Stimulated activated CD4-positive, alpha-beta T cell treated with anti-CD3 and anti-CD28 coated beads, Interleukin-1b, Interleukin-23, amount 100 ng/mL, for 1 hour (primary cell): Measurements from ENCODE around the gene ST6GALNAC1.

Experiments used
- DNase-seq, 2 donors: peaks; one replicate each; pipeline ENCODE4 v3.0.0-alpha.2; 2020; ENCODE audit warnings: low read depth in 2 of 2

Gene ST6GALNAC1

DNA sequence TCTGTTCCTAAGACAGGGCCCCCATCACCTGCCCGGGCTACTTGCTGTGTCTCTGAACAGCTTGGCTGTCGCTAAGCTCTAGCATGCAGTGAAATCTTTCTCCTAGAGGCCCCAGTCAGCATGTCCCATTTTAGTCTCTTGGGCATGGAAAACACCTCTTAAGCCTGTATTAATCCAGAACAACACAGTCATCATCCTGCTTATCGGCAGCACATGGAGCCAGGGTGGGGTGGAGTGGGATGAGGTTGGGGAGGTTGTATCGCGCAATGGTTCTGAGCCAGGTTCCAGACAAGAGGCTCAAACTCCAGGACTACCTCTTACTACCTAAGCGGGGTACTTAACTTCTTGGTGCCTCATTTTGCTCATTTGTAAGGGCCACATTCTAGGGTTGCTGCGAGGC is 65.7 kb downstream of the ST6GALNAC1 start:
- DNase-seq = no peak

DNA sequence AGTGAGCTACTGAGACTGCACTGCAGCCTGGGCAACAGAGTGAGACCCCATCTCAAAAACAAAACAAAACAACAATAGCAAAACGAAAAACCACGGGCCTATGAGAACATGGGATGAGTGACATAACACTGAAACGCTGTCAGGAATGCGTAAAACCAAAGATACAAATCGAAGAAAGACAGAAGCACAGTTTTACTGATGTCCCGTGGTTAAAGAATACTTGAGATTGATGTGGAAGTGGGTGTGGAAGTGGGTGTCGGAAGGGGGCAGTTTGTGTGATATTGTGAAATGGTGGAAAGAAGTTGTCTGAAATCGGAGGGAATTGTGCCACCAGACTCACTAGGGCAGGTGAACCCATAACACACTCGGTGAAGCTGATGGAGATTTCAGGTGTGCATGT is 67.4 kb downstream of the ST6GALNAC1 start:
- DNase-seq = no peak

DNA sequence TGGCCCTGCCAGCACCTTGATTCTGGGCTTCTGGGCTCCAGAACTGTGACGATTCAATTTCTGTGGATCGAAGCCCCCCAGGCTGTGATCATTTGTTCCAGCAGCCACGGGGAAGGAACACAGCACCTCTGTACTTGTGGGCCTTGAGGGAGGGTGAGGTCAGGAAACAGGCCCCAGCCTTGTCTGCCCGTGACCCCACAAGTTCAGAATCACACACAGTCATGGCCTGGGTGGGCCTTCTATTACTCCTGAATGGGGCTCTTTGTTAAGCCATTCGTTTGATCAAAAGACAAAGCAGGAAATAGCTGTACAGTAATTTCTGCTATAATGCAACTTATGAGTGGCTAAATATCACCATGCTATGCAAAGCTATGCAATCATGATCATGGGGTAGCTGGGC is 68.0 kb downstream of the ST6GALNAC1 start:
- DNase-seq = no peak
